Measurements from ENCODE around the gene SEMA4C. TPM values are rescaled to one million over a fixed set of nuclear protein-coding genes. Genes with fewer than 3 reads are reported as not detected.

Gene SEMA4C
- polyA plus RNA-seq, 2 of the 4 experiments (the other 2 are of a cell fraction): 11.0 to 14.4 TPM

- peak in 1 of 2 experiments; percentile 51; a peak in 4 of 5 replicates for TF ChIP-seq RAD21 (conservative IDR thresholded peaks at IDR 0.05 in 1 of 2, IDR thresholded peaks at IDR 0.05 in 1 of 2)
- 0 out of 2 replicates have a peak, but pooled peaks have one; percentile 19 for TF ChIP-seq KDM5A (IDR thresholded peaks at IDR 0.05)
- TF ChIP-seq PHF8 (IDR thresholded peaks at IDR 0.05; ENCODE audit: borderline replicate concordance, low read depth): no peak
Observed at GRCh38 chr2:96868555-96869280, 1.2 kb downstream of the SEMA4C start (continued).

- H3K27ac ChIP-seq: peak overlapping the region; percentile 99 to 100
- ATAC-seq (peak; percentile 1 to 2; a peak in 2 of 6 replicates), FAIRE-seq (no peak), DNase-seq (ENCODE audit: low read depth in 1 of 2, low spot score in 1 of 2) (no peak)
- WGBS (ENCODE audit: missing lambda C conversion rate): 40% methylated on average over 16 of the region's 27 CpGs
- peaks cover 13% of the 10 kb centered on the region for H3K4me1 ChIP-seq
- 0 out of 2 replicates have a peak, but pooled peaks have one; percentile 39 for TF ChIP-seq E2F6 (IDR thresholded peaks at IDR 0.05; ENCODE audit: borderline replicate concordance, low read depth)
- no peak for TF ChIP-seq CHD2 (IDR thresholded peaks at IDR 0.05; ENCODE audit: low read length, partially characterized antibody)
- no peak for TF ChIP-seq NPAS2 (CRISPR knock-in tag; IDR thresholded peaks at IDR 0.05; ENCODE audit: borderline replicate concordance)
- peak overlapping the region; percentile 90 for H3K4me2 ChIP-seq
- ChIA-PET POLR2A (interaction anchor here (0.7 to 1.5 kb wide), 5 partner anchors 10 to 230 kb away, joined by 3 to 30 read pairs (median 4); partner anchors contain the start of genes ANKRD39, CNNM3 and KANSL3), CTCF (interaction anchor here (0.7 to 4.2 kb wide), 21 partner anchors 10 to 318 kb away, joined by 3 to 54 read pairs (median 6); partner anchors contain the start of genes ANKRD36 and ANKRD39)
- no peaks in the 10 kb centered on the region for H3K9me3 ChIP-seq
- peak overlapping the region; percentile 100 for H3K4me3 ChIP-seq
Observed at GRCh38 chr2:96867756-96868554, 1.9 kb downstream of the SEMA4C start.

- 80% methylated on average over 14 of the region's 22 CpGs for WGBS (ENCODE audit: missing lambda C conversion rate)
- FAIRE-seq (no peak), ATAC-seq (no peak), DNase-seq (ENCODE audit: low read depth in 1 of 2, low spot score in 1 of 2) (no peak)
- H3K27ac ChIP-seq: peak overlapping the region; percentile 99 to 100; a peak in 5 of 6 replicates
- H3K4me2 ChIP-seq: peak overlapping the region; percentile 90
- ChIA-PET CTCF (interaction anchor here (1.2 to 4.2 kb wide), 6 partner anchors 9 to 245 kb away, joined by 4 to 54 read pairs (median 10); partner anchors contain the start of genes ANKRD36 and ANKRD39), POLR2A (no interaction called here)
- no peaks in the 10 kb centered on the region for H3K9me3 ChIP-seq
- peak overlapping the region; percentile 100 for H3K4me3 ChIP-seq
- no peak for TF ChIP-seq FOSB (CRISPR knock-in tag; IDR thresholded peaks at IDR 0.05)
- no peak for TF ChIP-seq HOXA7 (CRISPR knock-in tag; IDR thresholded peaks at IDR 0.05)
- TF ChIP-seq ESRRA (IDR thresholded peaks at IDR 0.05; ENCODE audit: borderline replicate concordance, low read length): no peak
- no peak for TF ChIP-seq NR3C1 (IDR thresholded peaks at IDR 0.05)
- no peak for TF ChIP-seq FOXS1 (CRISPR knock-in tag; IDR thresholded peaks at IDR 0.05)
- TF ChIP-seq USF2 (IDR thresholded peaks at IDR 0.05): no peak
- TF ChIP-seq NPAS2 (CRISPR knock-in tag; IDR thresholded peaks at IDR 0.05; ENCODE audit: borderline replicate concordance): no peak
- TF ChIP-seq POLR2A (IDR thresholded peaks at IDR 0.05; ENCODE audit: low read length): no peak
- no peak for TF ChIP-seq HOXB13 (CRISPR knock-in tag; IDR thresholded peaks at IDR 0.05; ENCODE audit: low read depth)
- no peak for TF ChIP-seq SREBF2 (IDR thresholded peaks at IDR 0.05)
- TF ChIP-seq FOSL2 (IDR thresholded peaks at IDR 0.05): no peak
- TF ChIP-seq FOSL2 (CRISPR knock-in tag; IDR thresholded peaks at IDR 0.05): no peak
- TF ChIP-seq HOXB5 (CRISPR knock-in tag; IDR thresholded peaks at IDR 0.05): no peak
- no peak for TF ChIP-seq ZFP36 (IDR thresholded peaks at IDR 0.05; ENCODE audit: borderline replicate concordance, partially characterized antibody)
- H3K4me1 ChIP-seq: peaks cover 21% of the 10 kb centered on the region
Observed at GRCh38 chr2:96866986-96867755, 2.7 kb downstream of the SEMA4C start.
